ENCODE data around the gene LCN1. TPM values are rescaled to one million over a fixed set of nuclear protein-coding genes. Genes with fewer than 3 reads are reported as not detected.
"Not testable (repeated sequence)": the region's sequence is repeated elsewhere in the genome, so short reads cannot be mapped to it uniquely, and the experiment has no call there.

The LCN1 gene
- total RNA-seq, 2 experiments from 2014 or later: not detected

GRCh38 chr9:135526730-135527571, 5.7 kb downstream of the LCN1 start:
- ChIA-PET CTCF (ENCODE audit: unreplicated experiment) (no interaction called here), POLR2A (no interaction called here)
- Histone ChIP-seq H3K9me3 (ENCODE audit: low read length) (no peaks in the 10 kb centered on the region), H3K36me3 (ENCODE audit: insufficient read depth, low read length) (no peaks in the 10 kb centered on the region), H3K27ac (ENCODE audit: low read depth, low read length, poor library complexity, severe bottlenecking) (no peak overlapping the region), H3K4me3 (ENCODE audit: low read depth, low read length, poor library complexity, severe bottlenecking) (no peak overlapping the region), H3K9me2 (ENCODE audit: insufficient read depth, low read length) (no peaks in the 10 kb centered on the region), H2AFZ (ENCODE audit: low read length) (no peak overlapping the region), H3K4me1 (ENCODE audit: insufficient read depth, low read length, poor library complexity, severe bottlenecking) (no peaks in the 10 kb centered on the region), H4K20me1 (ENCODE audit: insufficient read depth, low read length) (no peaks in the 10 kb centered on the region), H3K79me2 (ENCODE audit: insufficient read depth, low read depth, low read length) (no peaks in the 10 kb centered on the region), H3K4me2 (ENCODE audit: low read length) (no peak overlapping the region)
- TF ChIP-seq CTCF (conservative IDR thresholded peaks at IDR 0.05; ENCODE audit: low read length) (no peak), EZH2phosphoT487 (IDR thresholded peaks at IDR 0.05; ENCODE audit: borderline replicate concordance, low read depth, low read length) (no peak)
- no peak for DNase-seq (ENCODE audit: low spot score)
- no TSS peak for BruUV-seq (replicated peaks)
- intact Hi-C loops (cut with micrococcal nuclease; ENCODE audit: unreplicated experiment): no loop called here

GRCh38 chr9:135528842-135529435, 7.7 kb downstream of the LCN1 start:
- H3K36me3 ChIP-seq (ENCODE audit: insufficient read depth, low read length); H3K79me2 ChIP-seq (ENCODE audit: insufficient read depth, low read depth, low read length); POLR2A ChIA-PET; H4K20me1 ChIP-seq (ENCODE audit: insufficient read depth, low read length); H3K9me2 ChIP-seq (ENCODE audit: insufficient read depth, low read length); H3K4me3 ChIP-seq (ENCODE audit: low read depth, low read length, poor library complexity, severe bottlenecking); H2AFZ ChIP-seq (ENCODE audit: low read length); H3K4me1 ChIP-seq (ENCODE audit: insufficient read depth, low read length, poor library complexity, severe bottlenecking); H3K9me3 ChIP-seq (ENCODE audit: low read length); H3K4me2 ChIP-seq (ENCODE audit: low read length); BruUV-seq (replicated peaks); CTCF ChIA-PET (ENCODE audit: unreplicated experiment); DNase-seq (ENCODE audit: low spot score); intact Hi-C loops (cut with micrococcal nuclease; ENCODE audit: unreplicated experiment); H3K27ac ChIP-seq (ENCODE audit: low read depth, low read length, poor library complexity, severe bottlenecking): not testable (repeated sequence)

- H3K4me1 ChIP-seq (ENCODE audit: insufficient read depth, low read length, poor library complexity, severe bottlenecking): no peaks in the 10 kb centered on the region
- no peaks in the 10 kb centered on the region for H3K9me3 ChIP-seq (ENCODE audit: low read length)
- H3K27ac ChIP-seq (ENCODE audit: low read depth, low read length, poor library complexity, severe bottlenecking): no peak overlapping the region
- DNase-seq (ENCODE audit: low spot score): no peak
- intact Hi-C loops (cut with micrococcal nuclease; ENCODE audit: unreplicated experiment): no loop called here
- POLR2A ChIA-PET: no interaction called here
- no peak overlapping the region for H3K4me3 ChIP-seq (ENCODE audit: low read depth, low read length, poor library complexity, severe bottlenecking)
- no peak for TF ChIP-seq EZH2phosphoT487 (IDR thresholded peaks at IDR 0.05; ENCODE audit: borderline replicate concordance, low read depth, low read length)
- TF ChIP-seq CTCF (conservative IDR thresholded peaks at IDR 0.05; ENCODE audit: low read length): no peak
- no peak overlapping the region for H3K4me2 ChIP-seq (ENCODE audit: low read length)
- H2AFZ ChIP-seq (ENCODE audit: low read length): no peak overlapping the region
- no peaks in the 10 kb centered on the region for H4K20me1 ChIP-seq (ENCODE audit: insufficient read depth, low read length)
- no TSS peak for BruUV-seq (replicated peaks)
- CTCF ChIA-PET (ENCODE audit: unreplicated experiment): no interaction called here
- no peaks in the 10 kb centered on the region for H3K36me3 ChIP-seq (ENCODE audit: insufficient read depth, low read length)
- no peaks in the 10 kb centered on the region for H3K9me2 ChIP-seq (ENCODE audit: insufficient read depth, low read length)
- no peaks in the 10 kb centered on the region for H3K79me2 ChIP-seq (ENCODE audit: insufficient read depth, low read depth, low read length)
Observed at GRCh38 chr9:135530146-135530545, 8.9 kb downstream of the LCN1 start.
